HG03097 (cell line): ENCODE results near the gene DOK3.

ENCODE experiments used
- ATAC-seq: cut with Tn5 transposase; IDR thresholded peaks from one replicate; pipeline ENCODE4 v1.9.1; 2021; ENCODE audit not compliant: unreplicated experiment, low FRiP score

Gene DOK3

GRCh38 chr5:177509381-177509951, at the start of gene DOK3:
Gene DOK3, minus strand, starts transcription at chr5:177509826. Its CDS starts 286 bp downstream, at chr5:177509540.
- no peak for ATAC-seq

GRCh38 chr5:177557796-177558195, 48.2 kb upstream of the DOK3 start:
- no peak for ATAC-seq

GRCh38 chr5:177557041-177557647, 47.5 kb upstream of the DOK3 start:
- ATAC-seq: no peak

GRCh38 chr5:177555665-177556064, 46.0 kb upstream of the DOK3 start:
- no peak for ATAC-seq

GRCh38 chr5:177555228-177555627, 45.6 kb upstream of the DOK3 start:
- ATAC-seq: no peak

- peak; percentile 82 for ATAC-seq
Measured at GRCh38 chr5:177554474-177555111, 45.0 kb upstream of the DOK3 start, which contains the start of gene FAM193B. Gene FAM193B, minus strand, starts transcription at chr5:177554563. Its CDS starts 105 bp downstream, at chr5:177554458.

- peak; percentile 31 for ATAC-seq
Measured at GRCh38 chr5:177553671-177554429, 44.2 kb upstream of the DOK3 start.

- ATAC-seq: no peak
Measured at GRCh38 chr5:177552839-177553455, 43.3 kb upstream of the DOK3 start.

GRCh38 chr5:177550122-177550521, 40.5 kb upstream of the DOK3 start:
- ATAC-seq: no peak

GRCh38 chr5:177548495-177548894, 38.9 kb upstream of the DOK3 start:
- ATAC-seq: no peak

GRCh38 chr5:177547736-177548135, 38.1 kb upstream of the DOK3 start:
- ATAC-seq: no peak

- ATAC-seq: no peak
Measured at GRCh38 chr5:177546258-177546741, 36.7 kb upstream of the DOK3 start.

GRCh38 chr5:177545487-177546257, 36.0 kb upstream of the DOK3 start:
- no peak for ATAC-seq

- ATAC-seq: no peak
Measured at GRCh38 chr5:177542816-177543465, 33.3 kb upstream of the DOK3 start.

- ATAC-seq: no peak
Measured at GRCh38 chr5:177540438-177540837, 30.8 kb upstream of the DOK3 start.

GRCh38 chr5:177539411-177539810, 29.8 kb upstream of the DOK3 start:
- no peak for ATAC-seq

GRCh38 chr5:177538876-177539275, 29.2 kb upstream of the DOK3 start:
- no peak for ATAC-seq

GRCh38 chr5:177537389-177538361, 28.0 kb upstream of the DOK3 start:
- ATAC-seq: no peak
